ENCODE data around the gene CACNA1H.

The CACNA1H gene

GRCh38 chr16:1126044-1126443 is 26.9 kb upstream of the CACNA1H start:
- no peak for TF ChIP-seq CTCF (IDR thresholded peaks at IDR 0.05; ENCODE audit: low read depth, low read length, missing control alignments)
- no peak overlapping the region for H3K4me3 ChIP-seq (replicated peaks; ENCODE audit: low read depth, low read length)

GRCh38 chr16:1126586-1126985 is 26.3 kb upstream of the CACNA1H start:
- TF ChIP-seq CTCF (IDR thresholded peaks at IDR 0.05; ENCODE audit: low read depth, low read length, missing control alignments) = no peak
- H3K4me3 ChIP-seq (replicated peaks; ENCODE audit: low read depth, low read length) = no peak overlapping the region
- no peak for DNase-seq (ENCODE audit: extremely low read depth, low read depth)

More at GRCh38 chr16:1126044-1126443, 26.9 kb upstream of the CACNA1H start:
- no peak for DNase-seq (ENCODE audit: extremely low read depth, low read depth)

- no peak overlapping the region for H3K4me3 ChIP-seq (replicated peaks; ENCODE audit: low read depth, low read length)
- TF ChIP-seq CTCF (IDR thresholded peaks at IDR 0.05; ENCODE audit: low read depth, low read length, missing control alignments) = no peak
- DNase-seq (ENCODE audit: extremely low read depth, low read depth) = no peak
Measured at GRCh38 chr16:1127101-1127500, 25.8 kb upstream of the CACNA1H start.

- no peak for DNase-seq (ENCODE audit: extremely low read depth, low read depth)
- TF ChIP-seq CTCF (IDR thresholded peaks at IDR 0.05; ENCODE audit: low read depth, low read length, missing control alignments) = no peak
- H3K4me3 ChIP-seq (replicated peaks; ENCODE audit: low read depth, low read length) = no peak overlapping the region
Measured at GRCh38 chr16:1127971-1128715, 24.8 kb upstream of the CACNA1H start.

- H3K4me3 ChIP-seq (replicated peaks; ENCODE audit: low read depth, low read length) = no peak overlapping the region
- no peak for DNase-seq (ENCODE audit: extremely low read depth, low read depth)
- TF ChIP-seq CTCF (IDR thresholded peaks at IDR 0.05; ENCODE audit: low read depth, low read length, missing control alignments) = no peak
Measured at GRCh38 chr16:1129106-1129960, 23.6 kb upstream of the CACNA1H start.

GRCh38 chr16:1130382-1130781 is 22.5 kb upstream of the CACNA1H start:
- no peak overlapping the region for H3K4me3 ChIP-seq (replicated peaks; ENCODE audit: low read depth, low read length)
- no peak for DNase-seq (ENCODE audit: extremely low read depth, low read depth)
- TF ChIP-seq CTCF (IDR thresholded peaks at IDR 0.05; ENCODE audit: low read depth, low read length, missing control alignments) = no peak

Measured in HFF-Myc (cell line).